Measurements from ENCODE around the gene C6orf120.

DNA sequence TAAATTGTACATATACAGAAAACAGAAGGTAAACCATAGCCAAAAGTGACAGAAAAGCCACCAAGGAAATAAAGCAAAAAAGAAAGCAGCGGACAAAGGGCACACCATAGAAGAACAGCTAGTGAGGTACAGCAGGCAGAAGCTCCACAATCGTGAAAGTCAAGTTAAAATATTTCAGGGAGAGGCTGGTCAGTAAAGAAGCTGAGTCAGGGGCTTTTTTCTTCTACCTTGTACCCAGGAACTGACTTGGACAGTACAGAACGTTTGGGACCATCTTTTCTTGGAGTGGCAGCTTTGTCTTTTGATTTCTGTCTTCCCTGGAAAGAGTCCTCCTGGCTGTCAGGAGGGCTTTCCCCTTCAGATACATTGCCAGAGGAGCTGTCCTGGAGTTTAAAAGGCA is 8.1 kb downstream of the C6orf120 start:
- TF ChIP-seq, protein P1, sequence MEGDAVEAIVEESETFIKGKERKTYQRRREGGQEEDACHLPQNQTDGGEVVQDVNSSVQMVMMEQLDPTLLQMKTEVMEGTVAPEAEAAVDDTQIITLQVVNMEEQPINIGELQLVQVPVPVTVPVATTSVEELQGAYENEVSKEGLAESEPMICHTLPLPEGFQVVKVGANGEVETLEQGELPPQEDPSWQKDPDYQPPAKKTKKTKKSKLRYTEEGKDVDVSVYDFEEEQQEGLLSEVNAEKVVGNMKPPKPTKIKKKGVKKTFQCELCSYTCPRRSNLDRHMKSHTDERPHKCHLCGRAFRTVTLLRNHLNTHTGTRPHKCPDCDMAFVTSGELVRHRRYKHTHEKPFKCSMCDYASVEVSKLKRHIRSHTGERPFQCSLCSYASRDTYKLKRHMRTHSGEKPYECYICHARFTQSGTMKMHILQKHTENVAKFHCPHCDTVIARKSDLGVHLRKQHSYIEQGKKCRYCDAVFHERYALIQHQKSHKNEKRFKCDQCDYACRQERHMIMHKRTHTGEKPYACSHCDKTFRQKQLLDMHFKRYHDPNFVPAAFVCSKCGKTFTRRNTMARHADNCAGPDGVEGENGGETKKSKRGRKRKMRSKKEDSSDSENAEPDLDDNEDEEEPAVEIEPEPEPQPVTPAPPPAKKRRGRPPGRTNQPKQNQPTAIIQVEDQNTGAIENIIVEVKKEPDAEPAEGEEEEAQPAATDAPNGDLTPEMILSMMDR (IDR thresholded peaks at IDR 0.05; ENCODE audit: poor library complexity), result no peak
- TF ChIP-seq EZH2 (IDR thresholded peaks at IDR 0.05; ENCODE audit: borderline replicate concordance) (no peak), EZH2phosphoT487 (IDR thresholded peaks at IDR 0.05; ENCODE audit: low read depth, severe bottlenecking, unreplicated experiment) (no peak)
